Epithelial cell of esophagus (primary cell): ENCODE results near the gene GZMB.
"Not testable (repeated sequence)": the region's sequence is repeated elsewhere in the genome, so short reads cannot be mapped to it uniquely, and the experiment has no call there.

ENCODE experiments used
- DNase-seq: peaks from one replicate; pipeline ENCODE4 v3.0.0; 2010; ENCODE audit warnings: low read depth
- H3K4me3 ChIP-seq: 2 replicates; pipeline ENCODE4 v1.5.1; 2011; ENCODE audit warnings: mild to moderate bottlenecking, low read length, control low read depth
- TF ChIP-seq, protein P1 (sequence below): IDR thresholded peaks from 2 replicates; pipeline ENCODE4 v1.5.1; 2011; ENCODE audit warnings: low read depth, mild to moderate bottlenecking, low read length, control low read depth, inconsistent platforms; ENCODE audit not compliant: insufficient read depth; ENCODE audit errors: missing control alignments

The GZMB gene

DNA sequence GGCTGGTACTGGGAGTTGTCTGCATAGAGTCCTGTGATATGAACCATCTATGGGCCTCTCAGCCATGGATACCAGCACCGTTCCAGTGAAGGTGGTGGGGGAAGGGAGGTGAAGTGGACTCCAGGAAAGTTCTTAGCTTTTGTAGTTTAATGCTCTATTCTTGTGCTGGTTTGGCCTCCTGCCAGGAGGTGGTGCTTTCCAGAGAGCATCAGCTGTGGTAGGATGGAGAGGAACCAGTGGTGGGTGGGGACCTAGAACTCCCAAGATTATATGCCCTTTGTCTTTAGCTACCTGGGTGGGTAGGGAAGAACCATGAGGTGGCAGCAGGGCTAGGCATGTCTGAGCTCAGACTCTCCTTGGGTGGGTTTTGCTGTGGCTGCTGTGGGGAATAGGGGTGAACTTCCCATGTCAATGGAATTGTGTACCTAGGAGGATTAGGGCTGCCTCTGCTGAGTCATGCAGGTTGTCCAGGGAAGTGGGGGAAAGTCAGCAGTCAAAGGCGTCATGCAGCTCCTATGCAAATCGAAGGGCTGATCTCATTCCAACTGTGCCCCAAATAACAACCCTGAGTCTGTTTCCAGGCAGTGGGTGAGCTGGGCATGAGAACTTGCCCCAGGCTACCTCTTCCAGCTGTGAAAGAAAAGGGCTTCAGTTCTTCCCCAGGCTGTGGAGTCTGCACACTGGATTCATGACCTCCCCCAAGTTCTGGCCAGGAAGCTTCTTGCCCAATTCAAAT, 38.7 kb downstream of the GZMB start:
- H3K4me3 ChIP-seq, result no peak overlapping the region
- TF ChIP-seq, protein P1, sequence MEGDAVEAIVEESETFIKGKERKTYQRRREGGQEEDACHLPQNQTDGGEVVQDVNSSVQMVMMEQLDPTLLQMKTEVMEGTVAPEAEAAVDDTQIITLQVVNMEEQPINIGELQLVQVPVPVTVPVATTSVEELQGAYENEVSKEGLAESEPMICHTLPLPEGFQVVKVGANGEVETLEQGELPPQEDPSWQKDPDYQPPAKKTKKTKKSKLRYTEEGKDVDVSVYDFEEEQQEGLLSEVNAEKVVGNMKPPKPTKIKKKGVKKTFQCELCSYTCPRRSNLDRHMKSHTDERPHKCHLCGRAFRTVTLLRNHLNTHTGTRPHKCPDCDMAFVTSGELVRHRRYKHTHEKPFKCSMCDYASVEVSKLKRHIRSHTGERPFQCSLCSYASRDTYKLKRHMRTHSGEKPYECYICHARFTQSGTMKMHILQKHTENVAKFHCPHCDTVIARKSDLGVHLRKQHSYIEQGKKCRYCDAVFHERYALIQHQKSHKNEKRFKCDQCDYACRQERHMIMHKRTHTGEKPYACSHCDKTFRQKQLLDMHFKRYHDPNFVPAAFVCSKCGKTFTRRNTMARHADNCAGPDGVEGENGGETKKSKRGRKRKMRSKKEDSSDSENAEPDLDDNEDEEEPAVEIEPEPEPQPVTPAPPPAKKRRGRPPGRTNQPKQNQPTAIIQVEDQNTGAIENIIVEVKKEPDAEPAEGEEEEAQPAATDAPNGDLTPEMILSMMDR, result no peak
- DNase-seq, result peak; percentile 95

DNA sequence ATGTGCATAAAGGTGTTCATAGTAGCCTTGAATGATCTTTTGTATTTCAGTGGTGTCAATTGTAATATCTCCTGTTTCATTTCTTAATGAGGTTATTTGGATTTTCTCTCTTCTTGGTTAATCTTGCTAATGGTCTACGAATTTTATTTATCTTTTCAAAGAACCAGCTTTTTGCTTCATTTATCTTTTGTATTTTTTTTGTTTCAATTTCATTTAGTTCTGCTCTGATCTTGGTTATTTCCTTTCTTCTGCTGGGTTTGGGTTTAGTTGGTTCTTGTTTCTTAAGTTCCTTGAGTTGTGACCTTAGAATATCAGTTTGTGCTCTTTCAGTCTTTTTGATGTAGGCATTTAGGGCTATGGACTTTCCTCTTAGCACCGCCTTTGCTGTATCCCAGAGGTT, 43.0 kb downstream of the GZMB start:
- DNase-seq, H3K4me3 ChIP-seq: not testable (repeated sequence)

DNA sequence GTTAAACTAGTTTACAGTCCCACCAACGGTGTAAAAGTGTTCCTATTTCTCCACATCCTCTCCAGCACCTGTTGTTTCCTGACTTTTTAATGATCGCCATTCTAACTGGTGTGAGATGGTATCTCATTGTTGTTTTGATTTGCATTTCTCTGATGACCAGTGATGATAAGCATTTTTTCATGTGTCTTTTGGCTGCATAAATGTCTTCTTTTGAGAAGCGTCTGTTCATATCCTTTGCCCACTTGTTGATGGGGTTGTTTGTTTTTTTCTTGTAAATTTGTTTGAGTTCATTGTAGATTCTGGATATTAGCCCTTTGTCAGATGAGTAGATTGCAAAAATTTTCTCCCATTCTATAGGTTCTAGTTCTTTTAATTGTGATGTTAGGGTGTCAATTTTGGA, 49.6 kb downstream of the GZMB start:
- not testable (repeated sequence) for H3K4me3 ChIP-seq, DNase-seq
